Peyer's patch (tissue), 4 donors: ENCODE data around the gene CACTIN. TPM values are rescaled to one million over a fixed set of nuclear protein-coding genes. Genes with fewer than 3 reads are reported as not detected.
"Not testable (repeated sequence)": the region's sequence is repeated elsewhere in the genome, so short reads cannot be mapped to it uniquely, and the experiment has no call there.

Source experiments
- DNase-seq, 3 donors: peaks; one replicate each; pipeline ENCODE4 v3.0.0-alpha.2; 2017 to 2019
- H3K27ac ChIP-seq, 4 donors: fragments of 200-600 bp; sonication (generic); one replicate each; pipeline ENCODE4 v1.5.1; 2016 to 2019
- H3K27me3 ChIP-seq, 2 donors: fragments of 200-600 bp; sonication (generic); one replicate each; pipeline ENCODE4 v1.5.1; 2019
- H3K36me3 ChIP-seq, 3 donors: fragments of 200-600 bp; sonication (generic); one replicate each; pipeline ENCODE4 v1.5.1; 2016 to 2019
- H3K4me1 ChIP-seq, 4 donors: fragments of 200-600 bp; sonication (generic); one replicate each; pipeline ENCODE4 v1.5.1; 2016 to 2019
- H3K4me3 ChIP-seq, 4 donors: fragments of 200-600 bp; sonication (generic); 1 replicate in 3 of 4; 2 replicates in 1 of 4; pipeline ENCODE4 v1.5.1; 2016 to 2019; ENCODE audit warnings: mild to moderate bottlenecking in 1 of 4
- H3K9me3 ChIP-seq, 4 donors: fragments of 200-600 bp; sonication (generic); one replicate each; pipeline ENCODE4 v1.5.1; 2016 to 2019; ENCODE audit warnings: mild to moderate bottlenecking in 1 of 4
- POLR2A ChIP-seq, 2 donors: fragments of 450-650 bp; IDR thresholded peaks; one replicate each; pipeline ENCODE4 v1.5.1; 2017; ENCODE audit warnings: antibody characterized with exemption in 2 of 2, mild to moderate bottlenecking in 2 of 2, moderate library complexity in 2 of 2
- total RNA-seq, 4 donors: library from RNA; depleted of rRNA; stranded (reverse); fragments of >200 nt; gene quantifications; one replicate each; pipeline ENCODE4 v1.1.0, GENCODE V29; 2016
- TF ChIP-seq, protein P1 (sequence below), 6 experiments: fragments of 450-650 bp in 4 of 6; fragments of 200-600 bp in 2 of 6; sonication (generic) in 1 of 6; IDR thresholded peaks; one replicate each; pipeline ENCODE4 v1.5.1; 2017 to 2019; ENCODE audit warnings: antibody characterized with exemption in 6 of 6, mild to moderate bottlenecking in 3 of 6, moderate library complexity in 1 of 6

Gene CACTIN
- total RNA-seq, 4 donors from 2014 or later = 21.2 to 60.2 (median 33.3) TPM

DNA sequence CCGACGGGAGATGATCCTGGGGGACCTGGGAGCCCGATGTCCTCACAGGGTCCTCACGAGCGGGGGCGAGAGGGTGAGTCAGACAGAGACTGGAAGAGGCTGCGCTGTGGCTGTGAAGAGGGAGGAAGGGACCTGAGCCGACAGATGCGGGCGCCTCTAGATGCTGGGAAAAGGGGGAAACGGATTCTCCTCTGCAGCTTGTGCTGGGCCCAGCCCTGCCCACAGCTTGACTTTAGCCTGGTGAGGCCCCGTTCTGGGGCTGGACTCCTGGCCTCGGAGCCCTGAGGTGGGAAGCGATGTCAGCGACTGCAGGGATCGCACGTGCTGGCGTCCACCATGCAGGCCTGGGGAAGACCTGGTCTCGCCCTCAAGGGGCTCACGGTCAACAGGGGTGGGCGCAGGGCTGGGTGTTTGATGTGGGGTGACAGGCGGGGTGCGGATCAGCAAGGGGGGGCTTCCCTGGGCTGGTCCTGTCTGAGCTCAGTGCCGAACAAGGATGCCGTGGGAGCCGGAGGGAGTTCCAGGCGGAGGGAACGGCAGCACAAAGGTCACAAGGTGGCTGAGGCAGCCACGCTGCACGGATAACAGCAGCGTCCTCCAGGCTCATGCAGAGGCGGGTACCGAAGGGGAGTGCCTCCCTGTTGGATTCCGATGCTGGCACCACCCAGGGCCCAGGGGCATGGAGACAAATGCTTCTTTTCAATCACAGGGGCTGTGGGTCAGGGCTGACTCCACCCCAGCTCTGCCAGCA, 41.9 kb upstream of the CACTIN start:
- Histone ChIP-seq H3K27me3 (no peaks in the 10 kb centered on the region), H3K4me3 (no peak overlapping the region), H3K4me1 (peaks cover 0 to 56% (median 15%) of the 10 kb centered on the region in 4 donors), H3K36me3 (peaks cover 0 to 24% (median 0%) of the 10 kb centered on the region in 3 donors), H3K27ac (peak overlapping the region in 3 of 4 donors; percentile 66 to 92 (median 84)), H3K9me3 (no peaks in the 10 kb centered on the region)
- TF ChIP-seq, protein P1, sequence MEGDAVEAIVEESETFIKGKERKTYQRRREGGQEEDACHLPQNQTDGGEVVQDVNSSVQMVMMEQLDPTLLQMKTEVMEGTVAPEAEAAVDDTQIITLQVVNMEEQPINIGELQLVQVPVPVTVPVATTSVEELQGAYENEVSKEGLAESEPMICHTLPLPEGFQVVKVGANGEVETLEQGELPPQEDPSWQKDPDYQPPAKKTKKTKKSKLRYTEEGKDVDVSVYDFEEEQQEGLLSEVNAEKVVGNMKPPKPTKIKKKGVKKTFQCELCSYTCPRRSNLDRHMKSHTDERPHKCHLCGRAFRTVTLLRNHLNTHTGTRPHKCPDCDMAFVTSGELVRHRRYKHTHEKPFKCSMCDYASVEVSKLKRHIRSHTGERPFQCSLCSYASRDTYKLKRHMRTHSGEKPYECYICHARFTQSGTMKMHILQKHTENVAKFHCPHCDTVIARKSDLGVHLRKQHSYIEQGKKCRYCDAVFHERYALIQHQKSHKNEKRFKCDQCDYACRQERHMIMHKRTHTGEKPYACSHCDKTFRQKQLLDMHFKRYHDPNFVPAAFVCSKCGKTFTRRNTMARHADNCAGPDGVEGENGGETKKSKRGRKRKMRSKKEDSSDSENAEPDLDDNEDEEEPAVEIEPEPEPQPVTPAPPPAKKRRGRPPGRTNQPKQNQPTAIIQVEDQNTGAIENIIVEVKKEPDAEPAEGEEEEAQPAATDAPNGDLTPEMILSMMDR (IDR thresholded peaks at IDR 0.05) = no peak
- no peak for TF ChIP-seq POLR2A (IDR thresholded peaks at IDR 0.05)
- no peak for DNase-seq

DNA sequence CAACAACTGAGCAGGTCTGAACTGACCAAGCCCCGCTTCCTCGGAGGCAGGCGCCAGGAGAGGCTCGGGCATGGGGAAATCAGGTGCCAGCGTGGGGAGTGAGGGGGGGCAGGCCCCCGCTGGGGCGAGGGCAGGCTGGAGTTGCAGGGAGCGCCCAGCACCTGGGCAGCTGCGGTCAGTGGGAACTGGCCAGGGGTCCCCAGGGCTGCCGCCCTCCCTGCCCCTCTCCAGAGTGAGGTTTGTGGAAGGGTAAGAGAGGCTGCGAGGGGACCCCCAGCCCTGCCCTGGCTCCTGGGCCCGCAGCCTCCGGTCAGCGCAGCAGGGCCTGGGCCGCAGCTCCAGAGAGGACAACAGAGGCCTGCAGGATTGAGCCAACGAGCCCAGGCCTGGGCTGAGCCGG, 41.2 kb upstream of the CACTIN start:
- DNase-seq = no peak
- Histone ChIP-seq H3K27ac (peak overlapping the region in 1 of 4 donors; percentile 92), H3K4me3 (no peak overlapping the region), H3K27me3 (no peaks in the 10 kb centered on the region), H3K9me3 (no peaks in the 10 kb centered on the region), H3K4me1 (peaks cover 0 to 56% (median 15%) of the 10 kb centered on the region in 4 donors), H3K36me3 (peaks cover 0 to 31% (median 0%) of the 10 kb centered on the region in 3 donors)
- no peak for TF ChIP-seq POLR2A (IDR thresholded peaks at IDR 0.05)
- TF ChIP-seq, protein P1 (IDR thresholded peaks at IDR 0.05) = no peak

DNA sequence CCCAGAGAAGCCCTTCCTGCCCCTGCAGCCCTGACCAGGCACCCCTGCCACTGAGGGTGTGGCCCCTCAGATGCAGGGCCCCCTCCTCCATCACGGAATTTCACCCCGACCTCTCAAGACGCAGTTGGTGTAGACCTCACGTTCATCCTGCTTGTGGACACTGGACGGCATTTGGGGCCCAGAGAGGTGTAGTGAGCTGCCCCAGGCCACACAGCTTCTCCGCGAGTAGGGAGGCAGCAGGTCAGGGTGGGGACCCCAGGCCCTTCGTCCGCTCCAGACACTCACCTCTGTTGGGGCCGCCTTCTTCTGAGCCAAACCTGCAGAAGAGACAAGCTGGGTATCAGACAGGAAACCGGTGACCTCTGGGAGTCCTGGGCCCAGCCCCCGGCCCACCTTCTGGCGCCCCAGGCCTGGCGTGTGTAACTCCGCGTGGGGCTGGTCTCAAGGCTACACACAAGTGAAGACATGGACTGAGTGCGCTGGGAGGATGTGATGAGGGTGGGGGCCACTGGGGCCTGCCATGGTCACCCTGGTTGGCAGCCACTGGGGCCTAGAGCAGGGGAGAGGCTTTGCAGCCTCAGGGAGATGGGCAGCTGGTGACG, 40.5 kb upstream of the CACTIN start:
- peaks cover 0 to 37% (median 0%) of the 10 kb centered on the region in 3 donors for H3K36me3 ChIP-seq

DNA sequence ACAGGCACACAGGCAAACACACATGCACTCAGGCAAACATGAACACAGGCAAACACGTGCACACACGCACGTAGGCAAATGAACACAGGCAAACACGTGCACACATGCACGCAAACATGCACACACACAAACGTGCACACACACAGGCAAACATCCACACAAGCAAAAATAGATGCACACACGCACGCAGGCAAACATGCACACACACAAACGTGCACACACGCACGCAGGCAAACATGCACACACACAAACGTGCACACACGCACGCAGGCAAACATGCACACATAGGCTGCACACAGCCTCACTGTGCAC, 39.9 kb upstream of the CACTIN start:
- H3K27ac ChIP-seq, H3K4me3 ChIP-seq, DNase-seq, H3K27me3 ChIP-seq, H3K9me3 ChIP-seq: not testable (repeated sequence)
- Histone ChIP-seq H3K4me1 (peaks cover 0 to 45% (median 13%) of the 10 kb centered on the region in 4 donors), H3K36me3 (peaks cover 0 to 44% (median 0%) of the 10 kb centered on the region in 3 donors)

More for the DNA sequence above, 40.5 kb upstream of the CACTIN start:
- Histone ChIP-seq H3K9me3 (no peaks in the 10 kb centered on the region), H3K27ac (peak overlapping the region in 1 of 4 donors; percentile 92), H3K4me1 (peaks cover 0 to 52% (median 15%) of the 10 kb centered on the region in 4 donors), H3K4me3 (no peak overlapping the region), H3K27me3 (no peaks in the 10 kb centered on the region)
- TF ChIP-seq POLR2A (IDR thresholded peaks at IDR 0.05) = no peak
- TF ChIP-seq, protein P1 (IDR thresholded peaks at IDR 0.05) = no peak
- no peak for DNase-seq

DNA sequence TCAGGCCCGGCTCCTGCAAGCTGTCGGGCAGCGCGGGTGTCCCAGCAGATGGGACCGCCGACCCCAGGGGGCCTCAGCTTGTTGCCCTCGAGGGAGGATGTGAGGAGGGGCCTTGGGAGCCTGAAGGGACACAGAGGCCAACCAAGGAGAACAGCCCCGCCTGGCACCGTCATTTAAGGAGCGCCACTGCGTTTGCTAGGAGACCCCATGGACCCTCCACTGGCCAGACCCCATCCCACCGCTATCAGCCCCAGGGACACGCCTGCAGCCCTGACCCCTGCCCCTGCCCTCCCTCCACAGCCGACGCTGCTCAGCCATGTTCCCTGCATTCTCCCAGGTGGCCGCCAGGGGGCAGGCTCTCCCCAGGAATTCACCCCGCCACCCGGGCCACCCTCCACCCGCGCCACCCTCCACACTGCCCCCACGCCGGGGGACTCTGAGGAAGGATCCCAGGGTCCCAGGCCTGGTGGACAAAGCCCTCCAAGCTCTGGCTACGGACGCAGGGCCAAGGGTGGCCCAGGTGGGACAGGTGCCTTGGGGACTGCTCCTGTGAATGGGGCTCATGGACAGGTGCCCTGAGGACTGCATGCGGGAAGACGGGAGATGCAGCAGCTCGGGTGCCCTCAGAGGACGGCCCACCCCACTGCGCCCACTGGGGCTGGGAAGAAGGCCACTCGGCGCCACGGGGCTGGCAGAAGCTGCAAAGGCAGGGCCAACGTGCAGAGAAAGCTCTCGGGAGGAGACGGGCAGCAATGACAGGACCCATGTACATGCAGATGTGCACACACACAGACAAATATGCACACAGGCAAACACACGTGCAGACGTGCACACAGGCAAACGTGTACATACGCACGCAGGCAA, 39.3 kb upstream of the CACTIN start:
- Histone ChIP-seq H3K4me1 (peaks cover 0 to 39% (median 7%) of the 10 kb centered on the region in 4 donors), H3K4me3 (peak overlapping the region in 1 of 4 donors; percentile 26), H3K27ac (peak overlapping the region in 1 of 4 donors; percentile 63), H3K36me3 (peaks cover 0 to 50% (median 0%) of the 10 kb centered on the region in 3 donors), H3K27me3 (no peaks in the 10 kb centered on the region), H3K9me3 (no peaks in the 10 kb centered on the region)
- peak; percentile 71 to 86 (median 83) for DNase-seq
- no peak for TF ChIP-seq POLR2A (IDR thresholded peaks at IDR 0.05)
- TF ChIP-seq, protein P1 (IDR thresholded peaks at IDR 0.05) = peak; percentile 87 to 98 (median 91)
